ENCODE measurements around the gene AKR1B1. TPM values are rescaled to one million over a fixed set of nuclear protein-coding genes. Genes with fewer than 3 reads are reported as not detected.
A peak's percentile ranks its signal among the peaks of the same experiment; 100 is the strongest.

Gene AKR1B1
- total and polyA plus RNA-seq, 2 of the 13 experiments (the other 11 are each of a cell fraction or from before 2014, with no cell fraction given) = 89.9 to 133 TPM

DNA sequence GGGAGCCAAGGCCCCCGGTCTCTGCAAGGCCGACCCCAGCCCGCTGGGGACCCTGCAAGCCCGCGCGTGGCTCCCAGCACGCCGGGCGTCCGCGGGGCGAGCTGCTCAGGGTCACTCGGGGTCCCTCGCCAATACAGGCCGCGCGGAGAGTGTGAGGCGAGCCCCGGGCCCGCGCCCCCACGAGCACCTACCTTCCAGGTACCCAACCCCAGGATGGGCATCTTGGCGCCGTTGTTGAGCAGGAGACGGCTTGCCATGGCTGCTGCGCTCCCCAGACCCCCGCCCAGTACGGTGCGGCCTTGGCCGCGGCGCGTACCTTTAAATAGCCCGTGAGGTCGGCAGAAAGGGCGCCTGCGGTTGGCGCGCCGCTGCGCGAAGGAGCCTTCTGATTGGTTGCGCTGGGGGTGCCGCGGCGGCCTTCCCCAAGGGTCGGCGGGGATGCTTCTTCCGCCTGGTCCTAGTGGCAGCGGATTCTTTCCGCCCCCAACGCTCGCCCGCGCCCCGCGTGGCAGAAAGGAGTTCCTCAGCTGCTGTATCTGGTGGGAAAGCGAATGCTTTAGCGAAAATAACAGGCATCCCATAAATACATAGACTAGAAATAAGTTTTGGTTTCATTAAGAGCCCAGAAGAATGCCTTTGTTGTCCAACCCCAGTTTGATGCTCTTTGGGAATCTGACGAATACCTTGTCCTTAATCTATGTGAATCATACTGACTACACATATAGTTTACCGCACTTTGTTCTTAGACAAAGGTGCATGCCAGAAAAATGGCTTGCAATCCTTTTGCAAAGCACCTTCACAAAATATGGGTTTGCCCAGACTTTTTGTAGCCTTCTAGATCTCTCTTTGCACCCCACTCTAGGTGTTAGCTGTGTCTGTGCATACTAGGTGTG is at the start of gene AKR1B1 (continued):
- TF ChIP-seq, protein P1, sequence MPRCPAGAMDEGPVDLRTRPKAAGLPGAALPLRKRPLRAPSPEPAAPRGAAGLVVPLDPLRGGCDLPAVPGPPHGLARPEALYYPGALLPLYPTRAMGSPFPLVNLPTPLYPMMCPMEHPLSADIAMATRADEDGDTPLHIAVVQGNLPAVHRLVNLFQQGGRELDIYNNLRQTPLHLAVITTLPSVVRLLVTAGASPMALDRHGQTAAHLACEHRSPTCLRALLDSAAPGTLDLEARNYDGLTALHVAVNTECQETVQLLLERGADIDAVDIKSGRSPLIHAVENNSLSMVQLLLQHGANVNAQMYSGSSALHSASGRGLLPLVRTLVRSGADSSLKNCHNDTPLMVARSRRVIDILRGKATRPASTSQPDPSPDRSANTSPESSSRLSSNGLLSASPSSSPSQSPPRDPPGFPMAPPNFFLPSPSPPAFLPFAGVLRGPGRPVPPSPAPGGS (CRISPR knock-in tag; IDR thresholded peaks at IDR 0.05) = no peak
- TF ChIP-seq CEBPG (CRISPR knock-in tag; IDR thresholded peaks at IDR 0.05) = no peak
- peak; percentile 84 for TF ChIP-seq GABPB1 (CRISPR knock-in tag; IDR thresholded peaks at IDR 0.05)
- peak; percentile 21 to 78; a peak in 2 of 4 replicates for TF ChIP-seq POLR2A (IDR thresholded peaks at IDR 0.05; ENCODE audit: insufficient read depth in 1 of 2, low read depth in 2 of 2, low read length in 2 of 2)
- peak; percentile 75 for TF ChIP-seq ZBTB7B (CRISPR knock-in tag; IDR thresholded peaks at IDR 0.05)
- TF ChIP-seq ZNF230 (CRISPR knock-in tag; IDR thresholded peaks at IDR 0.05) = no peak
- TF ChIP-seq, protein P2, sequence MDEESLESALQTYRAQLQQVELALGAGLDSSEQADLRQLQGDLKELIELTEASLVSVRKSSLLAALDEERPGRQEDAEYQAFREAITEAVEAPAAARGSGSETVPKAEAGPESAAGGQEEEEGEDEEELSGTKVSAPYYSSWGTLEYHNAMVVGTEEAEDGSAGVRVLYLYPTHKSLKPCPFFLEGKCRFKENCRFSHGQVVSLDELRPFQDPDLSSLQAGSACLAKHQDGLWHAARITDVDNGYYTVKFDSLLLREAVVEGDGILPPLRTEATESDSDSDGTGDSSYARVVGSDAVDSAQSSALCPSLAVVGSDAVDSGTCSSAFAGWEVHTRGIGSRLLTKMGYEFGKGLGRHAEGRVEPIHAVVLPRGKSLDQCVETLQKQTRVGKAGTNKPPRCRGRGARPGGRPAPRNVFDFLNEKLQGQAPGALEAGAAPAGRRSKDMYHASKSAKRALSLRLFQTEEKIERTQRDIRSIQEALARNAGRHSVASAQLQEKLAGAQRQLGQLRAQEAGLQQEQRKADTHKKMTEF (CRISPR knock-in tag; IDR thresholded peaks at IDR 0.05) = peak; percentile 80
- TF ChIP-seq AGO1 (IDR thresholded peaks at IDR 0.05; ENCODE audit: low read depth, low read length, poor library complexity, severe bottlenecking) = no peak
- TF ChIP-seq HNRNPL (IDR thresholded peaks at IDR 0.05; ENCODE audit: low read depth, low read length) = 0 out of 2 replicates have a peak, but pooled peaks have one; percentile 13
- TF ChIP-seq ELF1 (CRISPR knock-in tag; IDR thresholded peaks at IDR 0.05) = peak; percentile 64
- peak; percentile 80 for TF ChIP-seq RBFOX2 (IDR thresholded peaks at IDR 0.05; ENCODE audit: low read depth, low read length)
- TF ChIP-seq KMT2B (CRISPR knock-in tag; IDR thresholded peaks at IDR 0.05) = peak; percentile 28; the same call in 1 of the 2 replicates
- peak; percentile 55 for TF ChIP-seq KMT2A (CRISPR knock-in tag; IDR thresholded peaks at IDR 0.05)
- no peak for TF ChIP-seq RFX3 (CRISPR knock-in tag; IDR thresholded peaks at IDR 0.05)
- no peak for TF ChIP-seq ZEB1 (IDR thresholded peaks at IDR 0.05; ENCODE audit: insufficient replicate concordance, low read depth)
- TF ChIP-seq ZNF569 (CRISPR knock-in tag; IDR thresholded peaks at IDR 0.05; ENCODE audit: borderline replicate concordance) = 0 out of 2 replicates have a peak, but pooled peaks have one; percentile 36
- TF ChIP-seq ZNF282 (IDR thresholded peaks at IDR 0.05; ENCODE audit: partially characterized antibody) = no peak
- TF ChIP-seq ZNF292 (CRISPR knock-in tag; IDR thresholded peaks at IDR 0.05; ENCODE audit: borderline replicate concordance, low read depth) = peak; percentile 41; the same call in 1 of the 2 replicates
- 0 out of 2 replicates have a peak, but pooled peaks have one; percentile 56 for TF ChIP-seq NR1H2 (CRISPR knock-in tag; IDR thresholded peaks at IDR 0.05; ENCODE audit: borderline replicate concordance, low read depth)
- TF ChIP-seq ZBTB21 (CRISPR knock-in tag; IDR thresholded peaks at IDR 0.05) = no peak
- no peak for TF ChIP-seq PHF5A (CRISPR knock-in tag; IDR thresholded peaks at IDR 0.05; ENCODE audit: low read depth, unreplicated experiment)
- TF ChIP-seq, protein P3, sequence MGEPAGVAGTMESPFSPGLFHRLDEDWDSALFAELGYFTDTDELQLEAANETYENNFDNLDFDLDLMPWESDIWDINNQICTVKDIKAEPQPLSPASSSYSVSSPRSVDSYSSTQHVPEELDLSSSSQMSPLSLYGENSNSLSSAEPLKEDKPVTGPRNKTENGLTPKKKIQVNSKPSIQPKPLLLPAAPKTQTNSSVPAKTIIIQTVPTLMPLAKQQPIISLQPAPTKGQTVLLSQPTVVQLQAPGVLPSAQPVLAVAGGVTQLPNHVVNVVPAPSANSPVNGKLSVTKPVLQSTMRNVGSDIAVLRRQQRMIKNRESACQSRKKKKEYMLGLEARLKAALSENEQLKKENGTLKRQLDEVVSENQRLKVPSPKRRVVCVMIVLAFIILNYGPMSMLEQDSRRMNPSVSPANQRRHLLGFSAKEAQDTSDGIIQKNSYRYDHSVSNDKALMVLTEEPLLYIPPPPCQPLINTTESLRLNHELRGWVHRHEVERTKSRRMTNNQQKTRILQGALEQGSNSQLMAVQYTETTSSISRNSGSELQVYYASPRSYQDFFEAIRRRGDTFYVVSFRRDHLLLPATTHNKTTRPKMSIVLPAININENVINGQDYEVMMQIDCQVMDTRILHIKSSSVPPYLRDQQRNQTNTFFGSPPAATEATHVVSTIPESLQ (CRISPR knock-in tag; conservative IDR thresholded peaks at IDR 0.05) = 0 out of 2 replicates have a peak, but pooled peaks have one; percentile 30
- TF ChIP-seq, protein P4, sequence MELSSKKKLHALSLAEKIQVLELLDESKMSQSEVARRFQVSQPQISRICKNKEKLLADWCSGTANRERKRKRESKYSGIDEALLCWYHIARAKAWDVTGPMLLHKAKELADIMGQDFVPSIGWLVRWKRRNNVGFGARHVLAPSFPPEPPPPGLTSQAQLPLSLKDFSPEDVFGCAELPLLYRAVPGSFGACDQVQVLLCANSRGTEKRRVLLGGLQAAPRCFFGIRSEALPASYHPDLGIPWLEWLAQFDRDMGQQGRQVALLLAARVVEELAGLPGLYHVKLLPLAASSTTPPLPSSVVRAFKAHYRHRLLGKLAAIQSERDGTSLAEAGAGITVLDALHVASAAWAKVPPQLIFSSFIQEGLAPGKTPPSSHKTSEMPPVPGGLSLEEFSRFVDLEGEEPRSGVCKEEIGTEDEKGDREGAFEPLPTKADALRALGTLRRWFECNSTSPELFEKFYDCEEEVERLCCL (CRISPR knock-in tag; IDR thresholded peaks at IDR 0.05; ENCODE audit: borderline replicate concordance) = no peak
- TF ChIP-seq XBP1 (CRISPR knock-in tag; IDR thresholded peaks at IDR 0.05) = no peak

Data from HepG2 (cell line).